IMR-90 (cell line): Measurements from ENCODE around the gene TSPYL1. TPM values are rescaled to one million over a fixed set of nuclear protein-coding genes. Genes with fewer than 3 reads are reported as not detected.

ENCODE experiments used
- ATAC-seq: fragments of 200-7000 bp; cut with Tn5 transposase; 2 replicates; pipeline ENCODE4 v1.9.1; 2020; ENCODE audit warnings: low read depth, mild to moderate bottlenecking, moderate library complexity
- BruUV-seq: library from RNA; stranded (reverse); fragments of 400-500 nt; replicated peaks from 2 replicates; lab custom pipeline; 2021; lab: Mats Ljungman, UMichigan
- CTCF ChIA-PET: fragments of 300-600 bp; formaldehyde crosslinking; extraction: SDS; loops from one replicate; lab custom pipeline; 2021; ENCODE audit warnings: antibody characterized with exemption; lab: Yijun Ruan, JAX
- POLR2A ChIA-PET: fragments of 300-600 bp; sonication (Branson Sonifier 250); formaldehyde crosslinking; loops from one replicate; lab custom pipeline; 2022; ENCODE audit warnings: antibody characterized with exemption; ENCODE audit not compliant: unreplicated experiment; lab: Charles Lee
- DNase-seq: peaks from one replicate; pipeline ENCODE4 v3.0.0; 2013
- H2AFZ ChIP-seq: replicated peaks from 2 replicates; pipeline ENCODE3; 2013; ENCODE audit warnings: low read length, mild to moderate bottlenecking; ENCODE audit not compliant: poor library complexity
- H2AK5ac ChIP-seq: 2 replicates; pipeline ENCODE4 v1.6.1; 2013; ENCODE audit warnings: low read depth, low read length, inconsistent platforms
- H2AK9ac ChIP-seq: replicated peaks from 2 replicates; pipeline ENCODE3; 2013; ENCODE audit warnings: mild to moderate bottlenecking, low read depth, low read length, moderate library complexity; ENCODE audit not compliant: poor library complexity
- H2BK120ac ChIP-seq: 2 replicates; pipeline ENCODE4 v1.6.1; 2013; ENCODE audit warnings: low read depth, low read length, inconsistent platforms
- H2BK15ac ChIP-seq: 3 replicates; pipeline ENCODE4 v1.6.1; 2013; ENCODE audit warnings: low read depth, low read length, inconsistent platforms
- H2BK20ac ChIP-seq: 2 replicates; pipeline ENCODE4 v1.6.1; 2013; ENCODE audit warnings: low read depth, mild to moderate bottlenecking, inconsistent platforms, low read length, moderate library complexity
- H2BK5ac ChIP-seq: 2 replicates; pipeline ENCODE4 v1.6.1; 2013; ENCODE audit warnings: mild to moderate bottlenecking, low read depth, low read length, inconsistent platforms; ENCODE audit not compliant: poor library complexity, severe bottlenecking
- H3K14ac ChIP-seq: replicated peaks from 2 replicates; pipeline ENCODE4 v1.6.1; 2013; ENCODE audit warnings: low read depth, low read length, inconsistent platforms
- H3K18ac ChIP-seq: 2 replicates; pipeline ENCODE4 v1.6.1; 2013; ENCODE audit warnings: low read depth, low read length, control low read depth
- H3K23ac ChIP-seq: 2 replicates; pipeline ENCODE4 v1.6.1; 2013; ENCODE audit warnings: low read depth, low read length, inconsistent platforms
- H3K27ac ChIP-seq: 2 replicates; pipeline ENCODE4 v1.5.1; 2013; ENCODE audit warnings: mild to moderate bottlenecking, control low read depth, low read length; ENCODE audit not compliant: insufficient read depth
- H3K27me3 ChIP-seq: 2 replicates; pipeline ENCODE4 v1.6.1; 2013; ENCODE audit warnings: low read length; ENCODE audit not compliant: control insufficient read depth, insufficient read depth
- H3K36me3 ChIP-seq: 2 replicates; pipeline ENCODE4 v1.6.1; 2013; ENCODE audit warnings: low read length, mixed read lengths; ENCODE audit not compliant: control insufficient read depth, insufficient read depth
- H3K4ac ChIP-seq: 2 replicates; pipeline ENCODE4 v1.6.1; 2013; ENCODE audit warnings: low read depth, low read length, inconsistent platforms
- H3K4me1 ChIP-seq: 2 replicates; pipeline ENCODE4 v1.6.1; 2013; ENCODE audit warnings: low read length, mixed read lengths; ENCODE audit not compliant: control insufficient read depth, insufficient read depth
- H3K4me2 ChIP-seq: 2 replicates; pipeline ENCODE4 v1.6.1; 2013; ENCODE audit warnings: low read depth, mild to moderate bottlenecking, control low read depth, low read length, moderate library complexity
- H3K4me3 ChIP-seq: 2 replicates; pipeline ENCODE4 v1.5.1; 2013; ENCODE audit warnings: low read depth, mild to moderate bottlenecking, control low read depth, low read length, moderate library complexity; ENCODE audit not compliant: insufficient read depth
- H3K56ac ChIP-seq: 2 replicates; pipeline ENCODE4 v1.6.1; 2013; ENCODE audit warnings: low read length, inconsistent platforms; ENCODE audit not compliant: insufficient read depth; ENCODE audit errors: extremely low read depth
- H3K79me1 ChIP-seq, 2 experiments: 2 replicates each; pipeline ENCODE4 v1.6.1; 2013; ENCODE audit warnings: low read length in 2 of 2, inconsistent platforms in 1 of 2, low read depth in 1 of 2
- H3K9ac ChIP-seq: 2 replicates; pipeline ENCODE4 v1.6.1; 2013; ENCODE audit warnings: low read depth, low read length, control low read depth
- H3K9me1 ChIP-seq: 2 replicates; pipeline ENCODE4 v1.6.1; 2013; ENCODE audit warnings: low read length, inconsistent platforms; ENCODE audit not compliant: insufficient read depth
- H3K9me3 ChIP-seq: 2 replicates; pipeline ENCODE4 v1.6.1; 2013; ENCODE audit warnings: low read length; ENCODE audit not compliant: control insufficient read depth, insufficient read depth
- H4K20me1 ChIP-seq: 2 replicates; pipeline ENCODE4 v1.6.1; 2013; ENCODE audit warnings: low read length, inconsistent platforms; ENCODE audit not compliant: insufficient read depth
- H4K5ac ChIP-seq: 2 replicates; pipeline ENCODE4 v1.6.1; 2013; ENCODE audit warnings: mild to moderate bottlenecking, low read depth, low read length, control low read depth
- H4K8ac ChIP-seq, 2 experiments: 2 replicates each; pipeline ENCODE4 v1.6.1; 2013; ENCODE audit warnings: low read depth in 2 of 2, low read length in 2 of 2, control low read depth in 1 of 2, inconsistent platforms in 1 of 2
- H4K91ac ChIP-seq: 2 replicates; pipeline ENCODE4 v1.6.1; 2013; ENCODE audit warnings: low read depth, low read length, inconsistent platforms; ENCODE audit not compliant: insufficient read depth
- CEBPB ChIP-seq: IDR thresholded peaks from 2 replicates; pipeline ENCODE4 v1.6.1; 2012; ENCODE audit warnings: low read depth, low read length, improper control_type of control experiment
- ELK1 ChIP-seq: fragments of 150-350 bp; IDR thresholded peaks from 2 replicates; pipeline ENCODE4 v1.6.1; 2016; ENCODE audit warnings: low read depth, mild to moderate bottlenecking, low read length, moderate library complexity, borderline replicate concordance
- FOS ChIP-seq: fragments of 150-350 bp; IDR thresholded peaks from 2 replicates; pipeline ENCODE4 v1.6.1; 2016; ENCODE audit warnings: low read depth, low read length
- MAFK ChIP-seq: IDR thresholded peaks from 2 replicates; pipeline ENCODE4 v1.6.1; 2012; ENCODE audit warnings: low read depth, low read length, improper control_type of control experiment
- MAZ ChIP-seq: IDR thresholded peaks from 2 replicates; pipeline ENCODE4 v1.6.1; 2012; ENCODE audit warnings: low read depth, mild to moderate bottlenecking, low read length, improper control_type of control experiment, moderate library complexity, borderline replicate concordance
- MXI1 ChIP-seq: IDR thresholded peaks from 2 replicates; pipeline ENCODE4 v1.6.1; 2012; ENCODE audit warnings: low read depth, mild to moderate bottlenecking, low read length, moderate library complexity, borderline replicate concordance
- RCOR1 ChIP-seq: IDR thresholded peaks from 2 replicates; pipeline ENCODE4 v1.6.1; 2012; ENCODE audit warnings: mild to moderate bottlenecking, low read length, improper control_type of control experiment; ENCODE audit not compliant: insufficient replicate concordance
- RFX5 ChIP-seq: IDR thresholded peaks from 2 replicates; pipeline ENCODE4 v1.8.0; 2012; ENCODE audit warnings: low read depth, mild to moderate bottlenecking, low read length, moderate library complexity
- USF2 ChIP-seq: fragments of 150-350 bp; IDR thresholded peaks from 2 replicates; pipeline ENCODE4 v1.6.1; 2017; ENCODE audit warnings: mild to moderate bottlenecking, antibody characterized with exemption, low read length, low read depth
- WGBS, 2 experiments: methylation state at CpG; one replicate each; pipeline versions ENCODE4 v1.1.5 to v1.1.7; 2013; ENCODE audit warnings: missing lambda C conversion rate in 2 of 2; ENCODE audit not compliant: insufficient read length in 1 of 2; ENCODE audit errors: extremely low coverage in 2 of 2; 5-methylcytosine and 5-hydroxymethylcytosine counted together
- dilution Hi-C: fragments of 300-500 bp; cut with HindIII; formaldehyde crosslinking; loops from one replicate; pipeline ENCODE4 v1.14.3; 2018; ENCODE audit warnings: low sequenced_read_pairs; ENCODE audit not compliant: unreplicated experiment
- in situ Hi-C: fragments of 300-500 bp; cut with MboI; formaldehyde crosslinking; loops from 3 replicates; pipeline ENCODE4 v1.14.3; 2019; ENCODE audit warnings: low sequenced_read_pairs, inconsistent platforms, mixed read lengths
- intact Hi-C: fragments of 100-400 bp; cut with micrococcal nuclease; formaldehyde crosslinking; loops from 2 replicates; pipeline ENCODE4 v1.10.0; 2022
- polyA plus RNA-seq, 3 experiments: library from polyadenylated mRNA; depleted of rRNA; stranded (reverse); fragments of >200 nt; gene quantifications; 2 replicates each; pipeline ENCODE4 v1.2.3, GENCODE V29; 2012; ENCODE audit warnings: low replicate concordance in 1 of 3
- total RNA-seq: library from RNA; depleted of rRNA; stranded (reverse); fragments of >200 nt; gene quantifications from 2 replicates; pipeline ENCODE4 v1.2.3, GENCODE V29; 2012

Gene TSPYL1
- total and polyA plus RNA-seq, 2 of the 4 experiments (the other 2 are of a cell fraction) = 32.4 to 111 TPM

- TF ChIP-seq ELK1 = no peak
Observed at GRCh38 chr6:116280161-116280932, 617 bp upstream of the TSPYL1 start (continued).

GRCh38 chr6:116278854-116279231 is 887 bp downstream of the TSPYL1 start:
- Histone ChIP-seq H2BK20ac (no peak overlapping the region), H3K4me2 (peak overlapping the region; percentile 73), H3K27me3 (no peaks in the 10 kb centered on the region), H3K23ac (peak overlapping the region; percentile 92), H4K8ac (peak overlapping the region; percentile 47 to 87; a peak in 2 of 4 replicates), H2AK9ac (peak overlapping the region; percentile 84), H2BK5ac (peak overlapping the region; percentile 87), H3K4me1 (peaks cover 6% of the 10 kb centered on the region), H3K4me3 (peak overlapping the region; percentile 87), H3K4ac (peak overlapping the region; percentile 93), H4K20me1 (peaks cover 27% of the 10 kb centered on the region), H4K5ac (no peak overlapping the region; the same call in 1 of the 2 replicates), H4K91ac (peak overlapping the region; percentile 19; the same call in 1 of the 2 replicates), H3K18ac (no peak overlapping the region), H3K9me3 (no peaks in the 10 kb centered on the region), H3K9me1 (peaks cover 5% of the 10 kb centered on the region), H3K56ac (peak overlapping the region; percentile 71; the same call in 1 of the 2 replicates), H3K9ac (peak overlapping the region; percentile 95), H3K79me1 (peaks cover 0 to 32% of the 10 kb centered on the region in 2 experiments; a peak in 3 of 4 replicates), H3K14ac (peak overlapping the region; percentile 91), H3K36me3 (peaks cover 8% of the 10 kb centered on the region; the same call in 1 of the 2 replicates), H2AFZ (peak overlapping the region; percentile 94), H2BK120ac (no peak overlapping the region), H3K27ac (peak overlapping the region; percentile 93), H2BK15ac (no peak overlapping the region), H2AK5ac (peak overlapping the region; percentile 68)
- ATAC-seq = peak; percentile 2
- 3% methylated on average over 9 of the region's 12 CpGs; no CpG with 5 or more reads in 1 of the 2 experiments for WGBS, 2 experiments
- in situ Hi-C loops (loop anchor here (25.0 kb wide), 1 partner anchor 158 kb away; no protein-coding TSS in a partner anchor), intact Hi-C loops (loop anchor here (2.0 kb wide), 1 partner anchor 282 kb away; no protein-coding TSS in a partner anchor), dilution Hi-C loops (no loop called here)
- ChIA-PET POLR2A (interaction anchor here (1.5 kb wide), 1 partner anchor 10 kb away, joined by 5 read pairs; no protein-coding TSS in a partner anchor), CTCF (interaction anchor here (1.5 to 3.5 kb wide), 3 partner anchors 10 to 282 kb away, joined by 3 to 20 read pairs (median 9); no protein-coding TSS in a partner anchor)
- DNase-seq = peak; percentile 39
- BruUV-seq = TSS peak; percentile 52
- TF ChIP-seq FOS (no peak), CEBPB (no peak), MAFK (no peak), MAZ (no peak), MXI1 (no peak), RCOR1 (no peak), ELK1 (no peak), USF2 (no peak), RFX5 (no peak)
